ENCODE measurements around the gene REST. TPM values are rescaled to one million over a fixed set of nuclear protein-coding genes. Genes with fewer than 3 reads are reported as not detected.

Gene REST
- total and polyA plus RNA-seq, 2 of the 8 experiments (the other 6 are each of a cell fraction or from before 2014, with no cell fraction given), result 10.2 to 66.3 TPM

DNA sequence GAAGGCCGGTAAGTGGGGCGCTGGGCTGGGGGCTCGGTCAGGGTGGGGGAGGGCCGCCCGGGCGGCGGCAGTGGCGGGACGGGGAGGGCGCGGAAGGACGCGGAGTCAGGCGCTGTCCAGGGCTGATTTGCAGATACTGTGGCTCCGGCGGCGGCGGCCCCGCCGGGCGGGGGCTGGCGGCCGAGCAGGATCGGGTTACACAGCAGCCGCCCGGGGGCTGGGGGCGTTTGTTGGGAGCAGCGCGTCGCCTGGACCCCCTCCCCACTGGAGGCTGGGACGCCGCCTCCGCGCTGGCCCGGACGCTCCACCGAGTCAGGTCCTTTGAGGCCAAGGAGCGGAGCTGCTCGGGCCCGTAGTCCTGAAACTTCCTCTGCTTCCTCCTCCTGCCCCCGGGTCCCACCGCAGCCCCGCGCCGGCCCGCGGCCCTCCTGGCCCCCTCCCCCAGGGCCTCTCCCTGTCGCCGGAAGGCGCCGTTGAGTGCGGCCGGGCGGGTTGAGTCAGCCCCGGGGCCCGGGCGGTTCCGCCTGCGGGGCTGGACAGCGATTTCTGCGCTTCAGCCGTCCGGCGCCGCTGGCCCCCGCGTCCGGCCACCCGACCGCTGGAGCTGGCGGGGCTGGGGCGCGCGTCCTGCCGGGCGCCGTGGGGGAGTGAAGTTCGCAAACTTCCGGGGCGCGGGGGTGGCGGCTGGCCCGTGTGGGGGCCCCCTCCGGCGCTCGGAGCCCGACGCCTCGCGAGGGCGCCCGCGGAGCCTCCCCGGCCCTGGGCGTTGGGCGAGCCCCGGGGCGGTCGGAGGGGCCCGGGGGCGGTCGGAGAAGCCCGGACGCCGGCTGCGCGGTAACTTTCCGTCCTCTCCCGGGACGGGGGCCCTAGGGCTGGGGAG lies 746 bp downstream of the REST start (continued):
- TF ChIP-seq TAF7 (optimal IDR thresholded peaks at IDR 0.05; ENCODE audit: borderline replicate concordance, low read depth, low read length), result peak; percentile 69
- TF ChIP-seq SIX5 (IDR thresholded peaks at IDR 0.05; ENCODE audit: low read depth, low read length), result peak; percentile 30; the same call in 1 of the 2 replicates
- TF ChIP-seq, protein P1, sequence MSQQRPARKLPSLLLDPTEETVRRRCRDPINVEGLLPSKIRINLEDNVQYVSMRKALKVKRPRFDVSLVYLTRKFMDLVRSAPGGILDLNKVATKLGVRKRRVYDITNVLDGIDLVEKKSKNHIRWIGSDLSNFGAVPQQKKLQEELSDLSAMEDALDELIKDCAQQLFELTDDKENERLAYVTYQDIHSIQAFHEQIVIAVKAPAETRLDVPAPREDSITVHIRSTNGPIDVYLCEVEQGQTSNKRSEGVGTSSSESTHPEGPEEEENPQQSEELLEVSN (IDR thresholded peaks at IDR 0.05), result no peak
- TF ChIP-seq PHF8 (conservative IDR thresholded peaks at IDR 0.05; ENCODE audit: low read depth, low read length), result peak; percentile 4
- TF ChIP-seq RBBP5 (IDR thresholded peaks at IDR 0.05; ENCODE audit: borderline replicate concordance, low read depth, low read length), result peak; percentile 38; the same call in 1 of the 2 replicates

Data from H1 (cell line).